ENCODE data around the gene PCYT1B.

DNA sequence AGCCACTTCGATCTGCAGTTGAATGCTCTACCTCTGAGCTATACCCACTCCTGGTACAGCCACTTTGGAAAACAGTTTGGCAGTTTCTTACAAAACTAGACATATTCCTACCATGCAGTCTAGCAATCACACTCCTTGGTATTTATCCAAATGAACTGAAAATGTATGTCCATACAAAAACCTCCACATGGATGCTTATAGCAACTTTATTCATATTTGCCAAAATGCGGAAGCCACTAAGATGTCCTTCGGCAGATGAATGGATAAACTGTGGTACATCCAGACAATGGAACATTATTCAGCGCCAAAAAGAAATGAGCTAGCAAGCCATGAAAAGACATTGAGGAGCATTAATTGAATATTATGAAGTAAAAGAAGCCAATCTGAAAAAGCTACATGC is 45.3 kb downstream of the PCYT1B start:
- TF ChIP-seq, protein P1, sequence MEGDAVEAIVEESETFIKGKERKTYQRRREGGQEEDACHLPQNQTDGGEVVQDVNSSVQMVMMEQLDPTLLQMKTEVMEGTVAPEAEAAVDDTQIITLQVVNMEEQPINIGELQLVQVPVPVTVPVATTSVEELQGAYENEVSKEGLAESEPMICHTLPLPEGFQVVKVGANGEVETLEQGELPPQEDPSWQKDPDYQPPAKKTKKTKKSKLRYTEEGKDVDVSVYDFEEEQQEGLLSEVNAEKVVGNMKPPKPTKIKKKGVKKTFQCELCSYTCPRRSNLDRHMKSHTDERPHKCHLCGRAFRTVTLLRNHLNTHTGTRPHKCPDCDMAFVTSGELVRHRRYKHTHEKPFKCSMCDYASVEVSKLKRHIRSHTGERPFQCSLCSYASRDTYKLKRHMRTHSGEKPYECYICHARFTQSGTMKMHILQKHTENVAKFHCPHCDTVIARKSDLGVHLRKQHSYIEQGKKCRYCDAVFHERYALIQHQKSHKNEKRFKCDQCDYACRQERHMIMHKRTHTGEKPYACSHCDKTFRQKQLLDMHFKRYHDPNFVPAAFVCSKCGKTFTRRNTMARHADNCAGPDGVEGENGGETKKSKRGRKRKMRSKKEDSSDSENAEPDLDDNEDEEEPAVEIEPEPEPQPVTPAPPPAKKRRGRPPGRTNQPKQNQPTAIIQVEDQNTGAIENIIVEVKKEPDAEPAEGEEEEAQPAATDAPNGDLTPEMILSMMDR (IDR thresholded peaks at IDR 0.05), result no peak
- TF ChIP-seq POLR2A (IDR thresholded peaks at IDR 0.05), result no peak

All from lower leg skin (tissue), 3 donors.